Measurements from ENCODE around the gene EPG5. TPM values are rescaled to one million over a fixed set of nuclear protein-coding genes. Genes with fewer than 3 reads are reported as not detected.

EPG5 gene
- total and polyA plus RNA-seq, 10 of the 15 experiments (the other 5 are each of a cell fraction or from before 2014, with no cell fraction given), result 1.9 to 27.7 (median 9.0) TPM

DNA sequence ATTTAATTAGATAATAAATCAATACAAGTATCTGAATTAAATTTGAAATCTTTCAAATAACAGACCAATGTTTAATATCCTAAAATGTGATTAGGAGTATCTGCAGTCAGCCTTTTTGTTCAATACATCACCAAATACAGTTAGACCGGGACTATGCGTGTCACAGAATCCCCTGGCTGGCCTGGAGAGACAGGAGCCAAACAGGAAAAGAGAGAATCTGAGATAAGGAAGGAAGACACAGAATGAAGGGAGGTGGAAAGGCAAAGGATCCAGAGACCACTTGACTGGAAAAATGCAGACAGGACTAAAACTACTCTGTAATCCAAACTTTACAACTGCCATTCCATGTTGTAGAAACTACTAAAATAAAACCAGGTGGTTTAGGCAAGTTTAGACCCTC lies 75.3 kb downstream of the EPG5 start:
- in situ Hi-C loops (cut with MboI), result no loop called here
- no peaks in the 10 kb centered on the region for H3K79me2 ChIP-seq (ENCODE audit: control insufficient read depth, insufficient read depth, low read length)
- no peak overlapping the region for H2AFZ ChIP-seq (ENCODE audit: control insufficient read depth, low read depth, low read length)
- H3K27ac ChIP-seq (ENCODE audit: control insufficient read depth, insufficient read depth), result no peak overlapping the region
- intact Hi-C loops (cut with micrococcal nuclease; ENCODE audit: unreplicated experiment), result no loop called here
- ChIA-PET RAD21 (ENCODE audit: unreplicated experiment) (no interaction called here), POLR2A (no interaction called here), CTCF (interaction anchor here (0.6 to 1.9 kb wide), 2 partner anchors 94 to 182 kb away, joined by 3 to 9 read pairs; no protein-coding TSS in a partner anchor), SMC1A (ENCODE audit: uncharacterized antibody, unreplicated experiment) (interaction anchor here (0.6 to 1.3 kb wide), 2 partner anchors 182 to 205 kb away, joined by 3 to 4 read pairs; no protein-coding TSS in a partner anchor)
- no TSS peak for BruUV-seq (replicated peaks)
- ATAC-seq (no peak), FAIRE-seq (no peak), DNase-seq (ENCODE audit: low read depth, low spot score) (no peak)
- H3K4me1 ChIP-seq (ENCODE audit: control insufficient read depth, insufficient read depth, low read length), result no peaks in the 10 kb centered on the region
- no peaks in the 10 kb centered on the region for H3K27me3 ChIP-seq (replicated peaks in 1 of 2; ENCODE audit: control insufficient read depth in 2 of 2, insufficient read depth in 2 of 2, low read length in 1 of 2)
- H3K9ac ChIP-seq (ENCODE audit: control insufficient read depth, insufficient read depth, low read length), result no peak overlapping the region
- WGBS (ENCODE audit: insufficient coverage, insufficient replicate concordance, low lambda C conversion rate, missing lambda C conversion rate), result 100% methylated on average over 2 of the region's 2 CpGs
- H3K4me2 ChIP-seq (ENCODE audit: control insufficient read depth, insufficient read depth), result no peak overlapping the region
- no peaks in the 10 kb centered on the region for H3K9me3 ChIP-seq (replicated peaks; ENCODE audit: control insufficient read depth, insufficient read depth, low read length)
- no peaks in the 10 kb centered on the region for H4K20me1 ChIP-seq (ENCODE audit: control insufficient read depth, insufficient read depth)
- TF ChIP-seq PML (IDR thresholded peaks at IDR 0.05; ENCODE audit: low read length) (no peak), PAX5 (IDR thresholded peaks at IDR 0.05; ENCODE audit: borderline replicate concordance, low read depth, low read length) (no peak)
- TF ChIP-seq, protein P1, sequence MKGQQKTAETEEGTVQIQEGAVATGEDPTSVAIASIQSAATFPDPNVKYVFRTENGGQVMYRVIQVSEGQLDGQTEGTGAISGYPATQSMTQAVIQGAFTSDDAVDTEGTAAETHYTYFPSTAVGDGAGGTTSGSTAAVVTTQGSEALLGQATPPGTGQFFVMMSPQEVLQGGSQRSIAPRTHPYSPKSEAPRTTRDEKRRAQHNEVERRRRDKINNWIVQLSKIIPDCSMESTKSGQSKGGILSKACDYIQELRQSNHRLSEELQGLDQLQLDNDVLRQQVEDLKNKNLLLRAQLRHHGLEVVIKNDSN (IDR thresholded peaks at IDR 0.05; ENCODE audit: borderline replicate concordance, extremely low read length, insufficient read depth, low read depth, low read length), result no peak
- TF ChIP-seq, protein P2, sequence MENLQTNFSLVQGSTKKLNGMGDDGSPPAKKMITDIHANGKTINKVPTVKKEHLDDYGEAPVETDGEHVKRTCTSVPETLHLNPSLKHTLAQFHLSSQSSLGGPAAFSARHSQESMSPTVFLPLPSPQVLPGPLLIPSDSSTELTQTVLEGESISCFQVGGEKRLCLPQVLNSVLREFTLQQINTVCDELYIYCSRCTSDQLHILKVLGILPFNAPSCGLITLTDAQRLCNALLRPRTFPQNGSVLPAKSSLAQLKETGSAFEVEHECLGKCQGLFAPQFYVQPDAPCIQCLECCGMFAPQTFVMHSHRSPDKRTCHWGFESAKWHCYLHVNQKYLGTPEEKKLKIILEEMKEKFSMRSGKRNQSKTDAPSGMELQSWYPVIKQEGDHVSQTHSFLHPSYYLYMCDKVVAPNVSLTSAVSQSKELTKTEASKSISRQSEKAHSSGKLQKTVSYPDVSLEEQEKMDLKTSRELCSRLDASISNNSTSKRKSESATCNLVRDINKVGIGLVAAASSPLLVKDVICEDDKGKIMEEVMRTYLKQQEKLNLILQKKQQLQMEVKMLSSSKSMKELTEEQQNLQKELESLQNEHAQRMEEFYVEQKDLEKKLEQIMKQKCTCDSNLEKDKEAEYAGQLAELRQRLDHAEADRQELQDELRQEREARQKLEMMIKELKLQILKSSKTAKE (IDR thresholded peaks at IDR 0.05; ENCODE audit: low read depth, poor library complexity, severe bottlenecking), result no peak
- H3K36me3 ChIP-seq (ENCODE audit: control insufficient read depth in 2 of 2, insufficient read depth in 2 of 2, low read length in 1 of 2), result peaks cover 2 to 3% of the 10 kb centered on the region in 2 experiments; a peak in 3 of 4 replicates
- no peak overlapping the region for H3K4me3 ChIP-seq
